Activated T-helper 17 cell treated with anti-CD3 and anti-CD28 coated beads, Interleukin-2, amount 50 U/mL, for 72 hours (primary cell): ENCODE measurements around the gene ABHD2. TPM values are rescaled to one million over a fixed set of nuclear protein-coding genes. Genes with fewer than 3 reads are reported as not detected.

Source experiments
- ATAC-seq: fragments of 150-1000 bp; cut with Tn5 transposase; replicated peaks from 2 replicates; pipeline ENCODE4 v1.10.0; 2021; ENCODE audit warnings: mild to moderate bottlenecking, moderate library complexity
- H3K27ac Mint-ChIP-seq: one replicate; pipeline ENCODE4 v1.8.0; 2022; ENCODE audit warnings: mixed read lengths
- H3K27me3 Mint-ChIP-seq: one replicate; pipeline ENCODE4 v1.8.0; 2022; ENCODE audit warnings: mixed read lengths
- H3K36me3 Mint-ChIP-seq: one replicate; pipeline ENCODE4 v1.8.0; 2022; ENCODE audit warnings: low read depth, mild to moderate bottlenecking, mixed read lengths
- H3K4me1 Mint-ChIP-seq: one replicate; pipeline ENCODE4 v1.8.0; 2022; ENCODE audit warnings: mixed read lengths
- H3K4me3 Mint-ChIP-seq: one replicate; pipeline ENCODE4 v1.8.0; 2022; ENCODE audit warnings: mild to moderate bottlenecking, mixed read lengths
- H3K9me3 Mint-ChIP-seq: one replicate; pipeline ENCODE4 v1.8.0; 2022; ENCODE audit warnings: mixed read lengths
- total RNA-seq, 2 donors: library from RNA; stranded (reverse); gene quantifications; one replicate each; pipeline ENCODE4 v1.2.3, GENCODE V29; 2022

The ABHD2 gene
- total RNA-seq, 2 donors from 2014 or later: 40.1 to 47.7 TPM

DNA sequence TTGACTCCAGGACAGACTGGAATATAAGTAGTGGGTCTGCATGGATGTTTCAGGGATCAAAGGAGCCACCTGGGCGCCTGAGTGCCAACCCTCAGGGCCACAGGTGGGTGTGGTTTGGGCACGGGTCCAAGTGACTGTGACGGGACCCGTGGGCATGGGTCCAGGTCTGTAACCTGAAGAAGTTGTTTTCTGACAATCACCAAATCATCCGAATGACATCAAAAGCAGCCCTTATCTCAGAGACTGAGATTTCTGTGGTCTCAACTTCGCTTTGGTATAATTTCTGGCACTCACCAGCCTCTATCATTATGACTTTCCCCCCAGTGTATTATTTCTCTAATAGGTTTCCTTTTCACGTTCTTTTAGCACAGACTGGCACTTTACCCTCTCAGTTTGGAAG, 108.7 kb downstream of the ABHD2 start:
- Mint-ChIP-seq H3K4me3 (peak overlapping the region; percentile 31), H3K9me3 (no peaks in the 10 kb centered on the region), H3K4me1 (peaks cover 11% of the 10 kb centered on the region), H3K27ac (peak overlapping the region; percentile 56), H3K27me3 (no peaks in the 10 kb centered on the region), H3K36me3 (peaks cover 59% of the 10 kb centered on the region)
- peak; percentile 75 for ATAC-seq

GRCh38 chr15:89197503-89197971, 109.3 kb downstream of the ABHD2 start:
- peaks cover 53% of the 10 kb centered on the region for H3K36me3 Mint-ChIP-seq
- ATAC-seq: peak; percentile 90
- no peaks in the 10 kb centered on the region for H3K9me3 Mint-ChIP-seq
- H3K27ac Mint-ChIP-seq: peak overlapping the region; percentile 56
- H3K4me1 Mint-ChIP-seq: peaks cover 11% of the 10 kb centered on the region
- peak overlapping the region; percentile 31 for H3K4me3 Mint-ChIP-seq
- H3K27me3 Mint-ChIP-seq: no peaks in the 10 kb centered on the region

DNA sequence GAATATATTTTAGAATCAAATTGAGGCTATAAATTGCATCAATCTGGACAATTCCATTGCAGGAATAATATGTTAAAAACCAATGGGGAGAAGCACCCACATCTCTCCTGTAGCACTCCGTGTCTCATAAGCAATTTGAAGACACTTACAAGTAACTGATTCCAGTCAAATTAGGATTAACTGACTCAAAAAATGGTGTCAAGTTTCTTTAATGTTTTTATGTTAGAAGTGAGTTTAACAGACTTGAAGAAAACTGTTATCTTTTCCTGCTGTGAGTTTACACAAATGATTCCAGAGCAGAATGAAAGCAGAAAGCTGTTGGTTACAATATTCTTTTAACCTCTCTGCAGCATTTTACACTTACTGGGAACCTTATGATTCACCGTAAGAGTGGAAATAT, 109.9 kb downstream of the ABHD2 start:
- Mint-ChIP-seq H3K36me3 (peaks cover 47% of the 10 kb centered on the region), H3K4me1 (peaks cover 11% of the 10 kb centered on the region), H3K4me3 (no peak overlapping the region), H3K9me3 (no peaks in the 10 kb centered on the region), H3K27me3 (no peaks in the 10 kb centered on the region), H3K27ac (peak overlapping the region; percentile 43)
- ATAC-seq: peak; percentile 8

GRCh38 chr15:89198934-89199333, 110.7 kb downstream of the ABHD2 start:
- no peak for ATAC-seq
- H3K27ac Mint-ChIP-seq: no peak overlapping the region
- H3K4me1 Mint-ChIP-seq: peaks cover 18% of the 10 kb centered on the region
- H3K4me3 Mint-ChIP-seq: no peak overlapping the region
- peaks cover 40% of the 10 kb centered on the region for H3K36me3 Mint-ChIP-seq
- no peaks in the 10 kb centered on the region for H3K9me3 Mint-ChIP-seq
- no peaks in the 10 kb centered on the region for H3K27me3 Mint-ChIP-seq

- H3K9me3 Mint-ChIP-seq: no peaks in the 10 kb centered on the region
- peaks cover 33% of the 10 kb centered on the region for H3K36me3 Mint-ChIP-seq
- H3K27me3 Mint-ChIP-seq: no peaks in the 10 kb centered on the region
- no peak overlapping the region for H3K27ac Mint-ChIP-seq
- ATAC-seq: no peak
- H3K4me3 Mint-ChIP-seq: no peak overlapping the region
- H3K4me1 Mint-ChIP-seq: peaks cover 25% of the 10 kb centered on the region
Measured at GRCh38 chr15:89199746-89200145, 111.5 kb downstream of the ABHD2 start.

- no peak overlapping the region for H3K4me3 Mint-ChIP-seq
- no peak overlapping the region for H3K27ac Mint-ChIP-seq
Measured at GRCh38 chr15:89200182-89200581, 111.9 kb downstream of the ABHD2 start.

DNA sequence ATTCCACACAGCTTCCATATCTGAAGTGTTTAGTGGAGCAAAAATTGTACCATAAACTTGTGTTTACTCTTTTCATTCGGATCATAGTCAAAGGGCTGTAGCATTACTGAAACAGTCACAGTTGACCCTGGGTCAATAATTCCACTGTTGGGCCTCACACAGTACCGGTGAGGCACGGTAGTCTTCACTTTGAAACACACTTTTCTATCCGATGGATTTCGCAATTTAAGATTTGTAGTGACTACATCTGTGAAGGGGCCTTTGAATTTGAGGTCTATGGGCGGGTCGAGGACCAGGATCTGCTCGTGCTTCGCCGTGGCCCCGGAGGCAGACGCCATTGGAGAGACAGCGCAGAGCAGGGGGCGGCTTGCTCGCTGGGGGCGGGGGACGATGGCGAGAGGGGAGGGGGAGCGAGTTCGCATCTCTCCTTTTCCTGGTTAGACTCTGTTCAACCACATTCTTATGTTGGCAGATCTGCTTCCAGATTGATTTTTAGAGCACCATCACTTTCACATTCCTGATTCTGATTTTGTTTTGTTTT, 113.3 kb downstream of the ABHD2 start:
- Mint-ChIP-seq H3K27ac (no peak overlapping the region), H3K4me3 (no peak overlapping the region), H3K4me1 (peaks cover 29% of the 10 kb centered on the region), H3K36me3 (peaks cover 15% of the 10 kb centered on the region), H3K9me3 (no peaks in the 10 kb centered on the region), H3K27me3 (no peaks in the 10 kb centered on the region)
- ATAC-seq: no peak

More at GRCh38 chr15:89200182-89200581, 111.9 kb downstream of the ABHD2 start:
- ATAC-seq: no peak
- peaks cover 29% of the 10 kb centered on the region for H3K4me1 Mint-ChIP-seq
- no peaks in the 10 kb centered on the region for H3K27me3 Mint-ChIP-seq
- peaks cover 29% of the 10 kb centered on the region for H3K36me3 Mint-ChIP-seq
- H3K9me3 Mint-ChIP-seq: no peaks in the 10 kb centered on the region

DNA sequence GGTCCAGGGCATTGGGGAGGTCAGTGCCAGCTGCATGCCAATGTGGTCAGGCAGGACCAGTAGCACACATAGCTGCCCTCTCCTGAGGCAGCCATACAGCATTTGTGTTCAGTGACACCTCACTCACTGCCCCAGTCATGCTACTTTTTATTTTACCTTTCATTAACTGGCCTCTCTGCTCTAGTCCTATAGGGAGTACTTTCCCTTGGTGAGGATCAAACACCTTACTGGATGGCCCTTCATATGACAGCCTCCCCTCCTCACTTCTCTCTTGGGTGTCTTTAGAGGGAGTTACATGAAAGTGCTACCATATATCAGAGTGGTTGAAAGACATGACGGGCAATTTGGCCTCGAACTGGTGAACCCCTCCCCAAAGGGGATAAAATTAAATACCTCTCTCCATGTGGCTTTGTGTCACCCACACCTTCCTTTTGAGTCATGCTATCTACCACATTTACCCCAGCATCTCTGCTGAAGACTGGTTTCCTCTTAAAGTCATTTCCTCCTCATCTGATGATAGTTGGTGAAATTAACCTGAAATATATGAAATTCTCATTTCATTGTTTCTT, 115.5 kb downstream of the ABHD2 start:
- peak; percentile 93 for ATAC-seq

DNA sequence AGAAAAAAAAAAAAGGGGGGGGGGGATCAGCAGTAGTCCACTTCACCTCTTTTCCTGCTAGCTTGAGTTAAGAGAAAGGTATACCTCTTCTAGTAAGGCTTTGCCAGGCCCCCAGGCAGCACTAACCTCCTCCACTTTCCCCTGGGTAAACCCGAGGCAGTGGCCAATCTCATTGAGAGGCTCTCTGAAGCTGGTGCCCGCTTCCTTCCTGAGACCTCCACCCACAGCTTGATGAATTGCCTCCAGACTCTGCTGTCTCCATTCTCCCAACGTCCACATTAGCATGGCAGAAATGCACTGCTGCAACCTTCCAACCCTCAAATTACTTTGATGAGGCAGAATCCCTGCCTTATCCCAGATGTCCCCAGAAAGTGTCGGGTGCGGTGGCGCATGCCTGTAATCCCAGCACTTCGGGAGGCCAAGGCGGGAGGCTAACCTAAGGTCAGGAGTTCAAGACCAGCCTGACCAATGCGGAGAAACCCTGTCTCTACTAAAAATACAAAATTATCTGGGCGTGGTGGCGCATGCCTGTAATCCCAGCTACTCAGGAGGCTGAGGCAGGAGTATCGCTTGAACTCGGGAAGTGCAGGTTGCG, 117.8 kb downstream of the ABHD2 start:
- Mint-ChIP-seq H3K36me3 (no peaks in the 10 kb centered on the region), H3K9me3 (no peaks in the 10 kb centered on the region), H3K4me1 (peaks cover 24% of the 10 kb centered on the region)

More for the DNA sequence above, 115.5 kb downstream of the ABHD2 start:
- peak overlapping the region; percentile 3 for H3K27ac Mint-ChIP-seq
- H3K4me1 Mint-ChIP-seq: peaks cover 24% of the 10 kb centered on the region
- no peaks in the 10 kb centered on the region for H3K9me3 Mint-ChIP-seq
- peaks cover 5% of the 10 kb centered on the region for H3K36me3 Mint-ChIP-seq
- peak overlapping the region; percentile 36 for H3K4me3 Mint-ChIP-seq
- H3K27me3 Mint-ChIP-seq: no peaks in the 10 kb centered on the region

GRCh38 chr15:89206908-89207331, 118.7 kb downstream of the ABHD2 start:
- Mint-ChIP-seq H3K27ac (peak overlapping the region; percentile 65), H3K27me3 (no peaks in the 10 kb centered on the region), H3K4me1 (peaks cover 24% of the 10 kb centered on the region), H3K36me3 (no peaks in the 10 kb centered on the region), H3K9me3 (no peaks in the 10 kb centered on the region), H3K4me3 (peak overlapping the region; percentile 47)
- peak; percentile 76 for ATAC-seq

More for the DNA sequence above, 117.8 kb downstream of the ABHD2 start:
- no peak for ATAC-seq
- Mint-ChIP-seq H3K27me3 (no peaks in the 10 kb centered on the region), H3K27ac (no peak overlapping the region), H3K4me3 (no peak overlapping the region)

- Mint-ChIP-seq H3K4me3 (no peak overlapping the region), H3K9me3 (no peaks in the 10 kb centered on the region), H3K27me3 (no peaks in the 10 kb centered on the region), H3K4me1 (peaks cover 24% of the 10 kb centered on the region), H3K27ac (no peak overlapping the region), H3K36me3 (no peaks in the 10 kb centered on the region)
- no peak for ATAC-seq
Measured at GRCh38 chr15:89208256-89208655, 120.0 kb downstream of the ABHD2 start.

DNA sequence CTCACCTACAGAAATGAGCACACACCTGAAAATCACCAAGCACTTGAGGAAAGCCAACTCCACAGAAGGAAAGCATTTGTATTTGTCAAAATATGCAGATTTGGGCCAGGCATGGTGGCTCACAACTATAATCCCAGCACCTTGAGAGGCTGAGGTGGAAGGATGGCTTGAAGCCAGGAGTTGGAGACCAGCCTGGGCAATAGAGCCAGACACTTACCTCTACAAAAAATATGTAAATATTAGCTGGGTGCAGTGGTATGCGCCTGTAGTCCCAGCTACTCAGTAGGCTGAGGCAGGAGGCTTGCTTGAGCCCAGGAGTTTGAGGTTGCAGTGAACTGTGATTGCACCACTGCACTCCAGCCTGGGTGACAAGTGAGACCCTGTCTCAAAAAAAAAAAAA, 120.8 kb downstream of the ABHD2 start:
- H3K4me3 Mint-ChIP-seq: no peak overlapping the region
- H3K36me3 Mint-ChIP-seq: no peaks in the 10 kb centered on the region
- H3K27ac Mint-ChIP-seq: no peak overlapping the region
- H3K27me3 Mint-ChIP-seq: no peaks in the 10 kb centered on the region
- H3K9me3 Mint-ChIP-seq: no peaks in the 10 kb centered on the region
- H3K4me1 Mint-ChIP-seq: peaks cover 16% of the 10 kb centered on the region
- ATAC-seq: no peak

GRCh38 chr15:89211678-89212170, 123.5 kb downstream of the ABHD2 start:
- H3K27ac Mint-ChIP-seq: no peak overlapping the region
- H3K4me3 Mint-ChIP-seq: no peak overlapping the region
- no peak for ATAC-seq
- no peaks in the 10 kb centered on the region for H3K9me3 Mint-ChIP-seq
- no peaks in the 10 kb centered on the region for H3K36me3 Mint-ChIP-seq
- peaks cover 5% of the 10 kb centered on the region for H3K4me1 Mint-ChIP-seq
- H3K27me3 Mint-ChIP-seq: no peaks in the 10 kb centered on the region

DNA sequence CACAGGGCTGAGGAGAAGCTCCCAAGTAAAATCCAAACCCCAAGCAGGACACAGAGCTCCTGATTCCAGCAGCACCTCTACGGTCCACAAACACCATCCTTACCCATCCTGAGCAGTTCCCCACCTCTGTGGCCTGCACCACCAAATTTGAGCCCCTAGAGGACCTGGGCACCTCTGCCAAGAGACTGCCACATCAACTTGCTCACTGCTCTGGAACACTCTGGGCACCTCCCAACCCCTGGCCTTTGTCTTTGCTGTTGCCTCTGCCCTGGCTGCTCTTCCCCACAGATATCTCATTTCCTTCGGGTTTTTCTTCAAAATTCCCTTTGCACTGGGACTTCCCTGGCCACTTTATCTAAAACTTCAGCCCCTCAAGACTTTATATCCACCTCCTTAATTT, 127.4 kb downstream of the ABHD2 start:
- H3K4me1 Mint-ChIP-seq: no peaks in the 10 kb centered on the region
- no peaks in the 10 kb centered on the region for H3K27me3 Mint-ChIP-seq
- no peaks in the 10 kb centered on the region for H3K9me3 Mint-ChIP-seq
- no peaks in the 10 kb centered on the region for H3K36me3 Mint-ChIP-seq
- H3K4me3 Mint-ChIP-seq: no peak overlapping the region
- no peak overlapping the region for H3K27ac Mint-ChIP-seq
- ATAC-seq: no peak

GRCh38 chr15:89217031-89217430, 128.8 kb downstream of the ABHD2 start:
- no peaks in the 10 kb centered on the region for H3K36me3 Mint-ChIP-seq
- no peaks in the 10 kb centered on the region for H3K27me3 Mint-ChIP-seq
- H3K27ac Mint-ChIP-seq: no peak overlapping the region
- no peak for ATAC-seq
- no peaks in the 10 kb centered on the region for H3K4me1 Mint-ChIP-seq
- no peaks in the 10 kb centered on the region for H3K9me3 Mint-ChIP-seq
- H3K4me3 Mint-ChIP-seq: no peak overlapping the region
